GM10266 (cell line): Measurements from ENCODE around the gene SLC37A1.

Experiments used
- DNase-seq: peaks from one replicate; pipeline ENCODE4 v3.0.0; 2012; ENCODE audit errors: extremely low spot score
- CTCF ChIP-seq: IDR thresholded peaks from 2 replicates; pipeline ENCODE4 v1.5.1; 2012; ENCODE audit warnings: mild to moderate bottlenecking, low read depth; ENCODE audit not compliant: control insufficient read depth, insufficient read depth; ENCODE audit errors: missing control alignments

Gene SLC37A1

GRCh38 chr21:42507418-42507817 is 6.2 kb upstream of the SLC37A1 start:
- DNase-seq = no peak
- TF ChIP-seq CTCF = no peak

GRCh38 chr21:42508371-42508770 is 5.3 kb upstream of the SLC37A1 start:
- DNase-seq = no peak
- no peak for TF ChIP-seq CTCF

- no peak for TF ChIP-seq CTCF
- DNase-seq = no peak
Measured at GRCh38 chr21:42509244-42509643, 4.4 kb upstream of the SLC37A1 start.

GRCh38 chr21:42512346-42513034 is 1.2 kb upstream of the SLC37A1 start:
- DNase-seq = no peak
- no peak for TF ChIP-seq CTCF

- peak; percentile 78 for DNase-seq
- TF ChIP-seq CTCF = no peak
Measured at GRCh38 chr21:42513985-42514882, 582 bp downstream of the SLC37A1 start.

GRCh38 chr21:42514883-42515228 is 1.2 kb downstream of the SLC37A1 start:
- TF ChIP-seq CTCF = no peak
- DNase-seq = no peak
